Esophagus (tissue), 2 donors: ENCODE data around the gene TM9SF3. TPM values are rescaled to one million over a fixed set of nuclear protein-coding genes. Genes with fewer than 3 reads are reported as not detected.

Source experiments
- H3K27ac ChIP-seq, 2 donors: one replicate each; pipeline ENCODE4 v1.5.1; 2013; ENCODE audit warnings: low read depth in 2 of 2, mild to moderate bottlenecking in 2 of 2, inconsistent platforms in 1 of 2, low read length in 1 of 2, moderate library complexity in 1 of 2
- H3K27me3 ChIP-seq, 2 donors: one replicate each; pipeline ENCODE4 v1.6.1; 2013; ENCODE audit warnings: low read length in 2 of 2, control low read depth in 1 of 2, mild to moderate bottlenecking in 1 of 2; ENCODE audit not compliant: insufficient read depth in 2 of 2, control insufficient read depth in 1 of 2
- H3K36me3 ChIP-seq, 2 donors: one replicate each; pipeline ENCODE4 v1.6.1; 2013; ENCODE audit warnings: low read length in 1 of 2; ENCODE audit not compliant: control insufficient read depth in 2 of 2, insufficient read depth in 2 of 2
- H3K4me1 ChIP-seq, 2 donors: one replicate each; pipeline ENCODE4 v1.6.1; 2013; ENCODE audit warnings: low read length in 1 of 2; ENCODE audit not compliant: control insufficient read depth in 2 of 2, insufficient read depth in 2 of 2
- H3K4me3 ChIP-seq, 2 donors: one replicate each; pipeline ENCODE4 v1.5.1; 2013; ENCODE audit warnings: low read length in 2 of 2, mild to moderate bottlenecking in 2 of 2, low read depth in 1 of 2, moderate library complexity in 1 of 2
- H3K9me3 ChIP-seq, 2 donors: one replicate each; pipeline ENCODE4 v1.6.1; 2013; ENCODE audit warnings: mild to moderate bottlenecking in 2 of 2, low read depth in 1 of 2, low read length in 1 of 2, moderate library complexity in 1 of 2; ENCODE audit not compliant: control insufficient read depth in 2 of 2, insufficient read depth in 1 of 2
- WGBS, 2 donors: extraction: QIAGEN DNeasy Blood & Tissue Kit; methylation state at CpG; one replicate each; pipeline ENCODE4 v1.1.7; 2013; 5-methylcytosine and 5-hydroxymethylcytosine counted together
- polyA plus RNA-seq, 2 donors: library from polyadenylated mRNA; stranded (reverse); fragments of 200-250 nt; gene quantifications; one replicate each; pipeline ENCODE4 v1.2.3, GENCODE V29; 2013
- donor health status: healthy with polysubstance abuse.
- donor health status: Bipolar disorder and iron deficiency.

The TM9SF3 gene
- polyA plus RNA-seq, 2 donors, result 21.0 to 29.6 TPM

- Histone ChIP-seq H3K4me3 (peak overlapping the region; percentile 97 to 98), H3K9me3 (no peaks in the 10 kb centered on the region), H3K4me1 (no peaks in the 10 kb centered on the region), H3K27me3 (no peaks in the 10 kb centered on the region), H3K36me3 (no peaks in the 10 kb centered on the region), H3K27ac (peak overlapping the region; percentile 98 to 99)
- WGBS, 2 donors, result 3% methylated on average over 25 of the region's 25 CpGs
Measured at GRCh38 chr10:96587264-96588059, 650 bp upstream of the TM9SF3 start.

GRCh38 chr10:96585736-96586418, 935 bp downstream of the TM9SF3 start:
- H3K4me1 ChIP-seq, result no peaks in the 10 kb centered on the region
- 1% methylated on average over 20 of the region's 20 CpGs for WGBS, 2 donors

DNA sequence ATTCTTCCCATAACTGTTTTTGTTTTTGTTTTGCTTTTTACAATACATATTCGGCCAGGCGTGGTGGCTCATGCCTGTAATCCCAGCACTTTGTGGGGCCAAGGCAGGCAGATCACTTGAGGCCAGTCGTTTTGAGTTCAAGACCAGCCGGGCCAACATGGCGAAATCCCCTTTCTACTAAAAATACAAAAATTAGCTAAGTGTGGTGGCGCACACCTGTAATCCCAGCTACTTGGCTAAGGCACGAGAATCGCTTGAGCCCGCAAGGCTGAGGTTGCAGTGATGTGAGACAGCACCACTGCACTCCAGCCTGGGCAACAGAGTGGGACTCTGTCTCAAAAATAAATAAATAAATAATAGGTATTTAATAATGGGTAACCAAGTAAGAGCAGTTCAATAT, 2.3 kb downstream of the TM9SF3 start:
- Histone ChIP-seq H3K9me3 (no peaks in the 10 kb centered on the region), H3K36me3 (no peaks in the 10 kb centered on the region), H3K4me3 (no peak overlapping the region), H3K27me3 (no peaks in the 10 kb centered on the region), H3K4me1 (no peaks in the 10 kb centered on the region), H3K27ac (no peak overlapping the region)
- WGBS, 2 donors, result 86 to 88% methylated on average over 9 of the region's 9 CpGs

More at GRCh38 chr10:96585736-96586418, 935 bp downstream of the TM9SF3 start:
- no peaks in the 10 kb centered on the region for H3K27me3 ChIP-seq
- H3K9me3 ChIP-seq, result no peaks in the 10 kb centered on the region
- peak overlapping the region; percentile 98 to 99 for H3K27ac ChIP-seq
- peak overlapping the region; percentile 97 to 98 for H3K4me3 ChIP-seq
- no peaks in the 10 kb centered on the region for H3K36me3 ChIP-seq

DNA sequence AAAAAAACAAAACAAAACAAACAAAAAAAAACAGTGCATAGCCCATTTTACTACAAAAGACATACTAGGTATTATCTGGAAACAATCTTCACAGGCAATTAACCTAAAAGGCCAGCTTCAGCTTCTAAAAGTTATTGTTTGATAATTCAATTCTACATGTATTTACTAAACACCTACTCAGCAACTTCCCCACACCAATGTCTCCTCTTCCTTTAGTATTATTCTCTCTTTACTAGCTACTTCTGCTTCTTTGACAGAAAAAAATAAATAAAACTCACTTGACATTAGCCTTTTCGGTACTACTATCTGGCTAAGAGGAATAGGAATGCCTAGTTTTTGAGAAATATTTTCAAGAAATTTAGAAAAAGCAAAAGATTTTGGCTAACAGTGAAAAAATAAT, 2.8 kb downstream of the TM9SF3 start:
- H3K4me3 ChIP-seq, result no peak overlapping the region
- H3K27ac ChIP-seq, result no peak overlapping the region
- H3K9me3 ChIP-seq, result no peaks in the 10 kb centered on the region
- H3K36me3 ChIP-seq, result no peaks in the 10 kb centered on the region
- no peaks in the 10 kb centered on the region for H3K4me1 ChIP-seq
- WGBS, 2 donors, result 71 to 77% methylated on average over 1 of the region's 1 CpG
- no peaks in the 10 kb centered on the region for H3K27me3 ChIP-seq

DNA sequence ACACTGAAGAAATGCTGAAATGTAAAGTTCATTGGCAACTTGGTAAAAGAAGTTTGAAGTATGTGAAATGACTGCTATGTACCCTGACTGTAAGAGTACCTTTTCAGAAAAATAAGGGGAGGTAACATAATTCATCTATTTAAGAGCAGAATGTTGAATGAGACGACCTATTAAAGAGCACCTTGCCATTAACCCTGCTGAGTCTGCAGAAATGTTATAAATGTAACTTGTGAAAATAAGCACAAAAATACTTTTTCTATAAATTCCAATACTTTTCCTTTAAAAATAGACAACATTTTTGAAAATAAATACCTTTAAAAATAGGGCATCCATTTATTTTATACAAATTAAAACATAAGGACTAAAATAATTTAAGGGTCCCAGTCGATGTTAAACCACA, 7.7 kb downstream of the TM9SF3 start:
- Histone ChIP-seq H3K4me1 (no peaks in the 10 kb centered on the region), H3K9me3 (no peaks in the 10 kb centered on the region), H3K36me3 (no peaks in the 10 kb centered on the region), H3K4me3 (no peak overlapping the region), H3K27ac (no peak overlapping the region), H3K27me3 (no peaks in the 10 kb centered on the region)
- WGBS, 2 donors, result 62 to 75% methylated on average over 2 of the region's 2 CpGs

GRCh38 chr10:96578633-96579032, 8.2 kb downstream of the TM9SF3 start:
- Histone ChIP-seq H3K27ac (peak overlapping the region; percentile 49 to 67), H3K27me3 (no peaks in the 10 kb centered on the region), H3K4me1 (no peaks in the 10 kb centered on the region), H3K36me3 (no peaks in the 10 kb centered on the region), H3K9me3 (no peaks in the 10 kb centered on the region), H3K4me3 (no peak overlapping the region)
- WGBS, 2 donors, result 58 to 71% methylated on average over 5 of the region's 5 CpGs

DNA sequence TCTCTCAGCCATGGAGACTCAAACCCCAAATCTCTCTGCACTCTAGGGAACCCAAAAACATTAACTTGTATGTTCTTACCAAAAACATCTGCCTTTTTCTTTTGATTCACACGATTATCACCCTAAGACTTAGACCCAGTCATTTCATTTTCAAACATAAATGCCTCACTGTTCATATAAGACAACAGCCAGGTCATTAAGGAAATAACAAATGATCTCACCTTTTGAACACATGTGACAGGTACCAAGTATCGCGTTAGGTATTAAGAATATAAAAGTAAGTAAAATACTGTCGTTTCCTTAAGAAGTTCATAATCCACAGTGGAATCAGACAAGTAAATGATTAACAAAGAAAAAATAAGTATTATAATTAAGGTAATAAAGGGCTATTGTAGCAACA, 8.8 kb downstream of the TM9SF3 start:
- Histone ChIP-seq H3K9me3 (no peaks in the 10 kb centered on the region), H3K4me1 (no peaks in the 10 kb centered on the region), H3K4me3 (no peak overlapping the region), H3K36me3 (no peaks in the 10 kb centered on the region), H3K27ac (no peak overlapping the region), H3K27me3 (no peaks in the 10 kb centered on the region)
- WGBS, 2 donors, result 51 to 70% methylated on average over 4 of the region's 4 CpGs

GRCh38 chr10:96577069-96577468, 9.7 kb downstream of the TM9SF3 start:
- Histone ChIP-seq H3K27me3 (no peaks in the 10 kb centered on the region), H3K27ac (no peak overlapping the region), H3K9me3 (no peaks in the 10 kb centered on the region), H3K4me3 (no peak overlapping the region), H3K4me1 (no peaks in the 10 kb centered on the region), H3K36me3 (no peaks in the 10 kb centered on the region)
- 33 to 65% methylated on average over 1 of the region's 1 CpG for WGBS, 2 donors

DNA sequence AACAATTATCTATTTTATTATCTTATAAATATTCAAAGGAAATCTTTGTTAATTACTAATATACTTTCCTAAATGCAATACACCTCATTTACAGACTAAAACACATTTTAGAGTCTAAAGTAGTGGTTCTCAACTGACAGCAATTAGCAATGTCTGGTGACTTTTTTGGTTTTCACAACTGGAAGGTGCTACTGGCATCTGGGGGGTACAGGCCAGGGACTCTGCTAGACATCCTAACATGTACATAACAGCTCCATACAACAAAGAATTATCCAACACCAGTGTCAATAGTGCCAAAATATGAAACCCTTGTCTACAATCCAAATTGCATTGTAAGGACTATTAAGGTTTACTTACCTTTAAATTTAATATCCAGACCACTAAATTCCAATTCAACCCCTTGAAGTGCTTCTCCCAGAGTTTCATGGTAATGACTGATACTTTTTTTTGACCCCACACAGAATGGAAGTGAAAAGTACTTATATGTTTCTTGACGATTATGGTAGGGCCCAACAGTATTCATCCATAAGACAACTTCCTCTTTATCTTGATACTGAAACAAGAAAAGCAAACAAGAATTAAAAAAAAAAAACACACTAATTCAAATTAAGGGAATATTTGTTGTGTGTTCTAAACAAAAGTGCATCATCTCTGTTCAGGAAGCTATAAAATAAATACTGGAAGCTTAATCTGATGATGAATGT, 10.4 kb downstream of the TM9SF3 start:
- no peak overlapping the region for H3K27ac ChIP-seq
- 55 to 67% methylated on average over 1 of the region's 1 CpG for WGBS, 2 donors
- H3K4me1 ChIP-seq, result no peaks in the 10 kb centered on the region
- no peak overlapping the region for H3K4me3 ChIP-seq
- no peaks in the 10 kb centered on the region for H3K36me3 ChIP-seq
- H3K27me3 ChIP-seq, result no peaks in the 10 kb centered on the region
- H3K9me3 ChIP-seq, result no peaks in the 10 kb centered on the region
